Measurements from ENCODE around the gene PCDHGA4.
A peak's percentile ranks its signal among the peaks of the same experiment; 100 is the strongest.
"Not testable (repeated sequence)": the region's sequence is repeated elsewhere in the genome, so short reads cannot be mapped to it uniquely, and the experiment has no call there.

Gene PCDHGA4

DNA sequence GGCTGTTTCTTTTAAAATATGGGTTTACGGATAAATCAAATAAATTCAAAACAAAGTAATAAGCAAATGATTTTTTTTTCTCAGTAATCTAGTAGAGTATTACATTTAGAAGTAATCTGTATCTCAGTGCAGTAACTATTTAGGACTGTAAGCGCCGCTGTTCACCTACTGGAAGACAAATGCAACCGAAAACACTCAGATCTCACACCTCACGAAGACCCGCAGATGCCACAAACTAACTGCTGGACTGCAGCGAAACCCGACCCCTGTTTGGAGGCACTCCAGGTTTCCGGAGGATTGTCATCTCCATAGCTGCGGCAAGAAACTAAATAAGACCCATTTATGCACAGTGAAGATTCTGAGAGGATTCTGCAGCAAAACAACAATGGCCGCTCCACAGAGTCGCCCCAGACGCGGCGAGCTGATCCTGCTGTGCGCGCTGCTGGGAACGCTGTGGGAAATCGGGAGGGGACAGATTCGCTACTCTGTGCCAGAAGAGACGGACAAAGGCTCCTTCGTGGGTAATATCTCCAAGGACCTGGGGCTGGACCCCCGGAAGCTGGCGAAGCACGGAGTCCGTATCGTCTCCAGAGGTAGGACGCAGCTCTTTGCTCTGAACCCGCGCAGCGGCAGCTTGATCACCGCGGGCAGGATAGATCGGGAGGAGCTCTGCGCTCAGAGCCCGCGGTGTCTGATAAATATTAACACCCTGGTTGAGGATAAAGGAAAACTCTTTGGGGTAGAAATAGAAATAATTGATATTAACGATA, 37.8 kb downstream of the PCDHGA4 start, which contains the start of gene PCDHGA8:
Gene PCDHGA8, plus strand, starts transcription at position 205 of the 770 bp plus-strand sequence. Its CDS starts 181 bp downstream, at position 386.
- DNase-seq (ENCODE audit: insufficient read length, low spot score): no peak
- FAIRE-seq: no peak
- no peak for TF ChIP-seq CTCF (IDR thresholded peaks at IDR 0.05; ENCODE audit: insufficient read depth, missing control alignments)

DNA sequence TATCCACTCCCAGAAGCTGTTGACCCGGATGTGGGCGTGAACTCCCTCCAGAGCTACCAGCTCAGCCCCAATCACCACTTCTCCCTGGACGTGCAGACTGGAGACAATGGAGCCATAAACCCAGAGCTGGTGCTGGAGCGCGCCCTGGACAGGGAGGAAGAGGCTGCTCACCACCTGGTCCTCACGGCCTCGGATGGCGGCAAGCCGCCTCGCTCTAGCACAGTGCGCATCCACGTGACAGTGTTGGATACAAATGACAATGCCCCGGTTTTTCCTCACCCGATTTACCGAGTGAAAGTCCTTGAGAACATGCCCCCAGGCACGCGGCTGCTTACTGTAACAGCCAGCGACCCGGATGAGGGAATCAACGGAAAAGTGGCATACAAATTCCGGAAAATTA, 38.4 kb downstream of the PCDHGA4 start:
- no peak for TF ChIP-seq CTCF (IDR thresholded peaks at IDR 0.05; ENCODE audit: insufficient read depth, missing control alignments)
- FAIRE-seq (no peak), DNase-seq (ENCODE audit: insufficient read length, low spot score) (no peak)

- FAIRE-seq; DNase-seq (ENCODE audit: insufficient read length, low spot score): not testable (repeated sequence)
Observed at GRCh38 chr5:141394401-141395187, 39.8 kb downstream of the PCDHGA4 start.

DNA sequence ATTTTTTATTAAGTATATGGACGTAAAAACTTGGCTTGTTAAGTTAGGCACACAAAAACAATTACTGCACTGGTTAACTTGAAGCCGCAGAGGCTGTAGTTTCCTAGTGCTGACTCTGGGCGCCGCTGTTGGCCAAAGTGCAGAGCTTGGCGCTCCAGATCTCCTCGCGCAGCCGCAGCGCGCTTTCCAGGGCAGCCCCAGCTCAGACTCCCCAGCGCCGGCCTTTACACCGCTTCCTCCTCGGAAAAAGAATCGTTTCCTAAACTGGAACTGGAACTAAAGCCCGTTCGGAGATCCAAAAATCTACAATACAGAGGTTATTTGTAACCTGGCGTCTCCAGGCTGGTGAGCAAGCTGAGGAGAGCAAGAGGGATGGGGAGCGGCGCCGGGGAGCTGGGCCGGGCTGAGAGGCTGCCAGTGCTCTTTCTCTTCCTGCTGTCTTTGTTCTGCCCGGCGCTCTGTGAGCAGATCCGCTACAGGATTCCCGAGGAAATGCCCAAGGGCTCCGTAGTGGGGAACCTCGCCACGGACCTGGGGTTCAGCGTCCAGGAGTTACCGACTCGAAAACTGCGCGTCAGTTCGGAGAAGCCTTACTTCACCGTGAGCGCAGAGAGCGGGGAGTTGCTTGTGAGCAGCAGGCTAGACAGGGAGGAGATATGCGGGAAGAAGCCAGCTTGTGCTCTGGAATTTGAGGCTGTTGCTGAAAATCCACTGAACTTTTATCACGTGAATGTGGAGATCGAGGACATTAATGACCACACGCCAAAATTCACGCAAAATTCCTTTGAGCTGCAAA, 43.1 kb downstream of the PCDHGA4 start, which contains the start of gene PCDHGB5:
Gene PCDHGB5, plus strand, starts transcription at position 192 of the 796 bp plus-strand sequence. Its CDS starts 181 bp downstream, at position 373.
- FAIRE-seq; DNase-seq (ENCODE audit: insufficient read length, low spot score): not testable (repeated sequence)

GRCh38 chr5:141398608-141399007, 43.8 kb downstream of the PCDHGA4 start:
- no peak for TF ChIP-seq CTCF (IDR thresholded peaks at IDR 0.05; ENCODE audit: insufficient read depth, missing control alignments)
- DNase-seq (ENCODE audit: insufficient read length, low spot score) (no peak), FAIRE-seq (no peak)

DNA sequence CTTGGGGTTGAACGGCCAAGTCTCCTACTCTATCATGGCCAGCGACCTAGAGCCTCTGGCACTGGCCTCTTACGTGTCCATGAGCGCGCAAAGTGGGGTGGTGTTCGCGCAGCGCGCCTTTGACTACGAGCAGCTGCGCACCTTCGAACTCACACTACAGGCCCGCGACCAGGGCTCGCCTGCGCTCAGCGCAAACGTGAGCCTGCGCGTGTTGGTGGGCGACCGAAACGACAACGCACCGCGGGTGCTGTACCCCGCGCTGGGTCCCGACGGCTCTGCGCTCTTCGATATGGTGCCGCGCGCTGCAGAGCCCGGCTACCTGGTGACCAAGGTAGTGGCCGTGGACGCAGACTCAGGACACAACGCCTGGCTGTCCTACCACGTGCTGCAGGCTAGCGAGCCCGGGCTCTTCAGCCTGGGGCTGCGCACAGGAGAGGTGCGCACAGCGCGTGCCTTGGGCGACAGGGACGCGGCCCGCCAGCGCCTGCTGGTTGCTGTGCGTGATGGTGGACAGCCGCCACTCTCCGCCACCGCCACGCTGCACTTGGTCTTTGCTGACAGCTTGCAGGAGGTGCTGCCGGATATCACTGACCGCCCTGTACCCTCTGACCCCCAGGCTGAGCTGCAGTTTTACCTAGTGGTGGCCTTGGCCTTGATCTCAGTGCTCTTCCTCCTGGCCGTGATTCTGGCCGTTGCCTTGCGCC, 44.9 kb downstream of the PCDHGA4 start:
- no peak for TF ChIP-seq CTCF (IDR thresholded peaks at IDR 0.05; ENCODE audit: insufficient read depth, missing control alignments)
- no peak for FAIRE-seq
- DNase-seq (ENCODE audit: insufficient read length, low spot score): no peak

DNA sequence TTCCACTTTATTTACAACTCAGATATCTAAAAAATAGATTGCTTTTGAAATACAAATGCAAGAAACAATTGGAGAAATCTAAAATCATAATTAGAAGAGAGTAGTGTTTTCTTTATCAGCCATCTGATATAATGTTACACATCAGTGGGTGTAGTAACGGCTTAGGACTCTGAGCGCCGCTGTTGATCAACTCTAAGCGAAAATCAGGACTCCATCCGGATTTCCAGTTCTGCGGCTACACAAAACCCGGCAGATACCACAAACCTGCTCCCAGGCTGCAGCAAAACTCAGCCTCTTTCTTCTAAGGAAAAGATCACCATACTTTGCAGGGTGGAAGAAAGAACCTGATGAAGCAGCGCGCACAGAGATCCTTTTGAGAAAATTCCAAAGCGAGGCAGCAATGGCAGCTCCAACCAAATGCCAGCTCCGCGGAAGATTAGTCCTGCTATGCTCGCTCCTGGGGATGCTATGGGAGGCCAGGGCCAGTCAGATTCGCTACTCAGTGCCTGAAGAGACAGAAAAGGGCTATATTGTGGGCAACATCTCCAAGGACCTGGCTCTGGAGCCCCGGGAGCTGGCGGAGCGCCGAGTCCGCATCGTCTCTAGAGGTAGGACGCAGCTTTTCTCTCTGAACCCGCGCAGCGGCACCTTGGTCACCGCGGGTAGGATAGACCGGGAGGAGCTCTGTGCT, 47.9 kb downstream of the PCDHGA4 start, which contains the start of gene PCDHGA9:
Gene PCDHGA9, plus strand, starts transcription at position 226 of the 691 bp plus-strand sequence. Its CDS starts 175 bp downstream, at position 401.
- FAIRE-seq (no peak), DNase-seq (ENCODE audit: insufficient read length, low spot score) (no peak)
- peak; percentile 42 for TF ChIP-seq CTCF (IDR thresholded peaks at IDR 0.05; ENCODE audit: insufficient read depth, missing control alignments)
